GM19023 (cell line): ENCODE measurements around the gene LGR6.

Experiments used
- ATAC-seq: cut with Tn5 transposase; IDR thresholded peaks from one replicate; pipeline ENCODE4 v1.9.1; 2021; ENCODE audit warnings: mild to moderate bottlenecking, moderate library complexity; ENCODE audit not compliant: unreplicated experiment

Gene LGR6

DNA sequence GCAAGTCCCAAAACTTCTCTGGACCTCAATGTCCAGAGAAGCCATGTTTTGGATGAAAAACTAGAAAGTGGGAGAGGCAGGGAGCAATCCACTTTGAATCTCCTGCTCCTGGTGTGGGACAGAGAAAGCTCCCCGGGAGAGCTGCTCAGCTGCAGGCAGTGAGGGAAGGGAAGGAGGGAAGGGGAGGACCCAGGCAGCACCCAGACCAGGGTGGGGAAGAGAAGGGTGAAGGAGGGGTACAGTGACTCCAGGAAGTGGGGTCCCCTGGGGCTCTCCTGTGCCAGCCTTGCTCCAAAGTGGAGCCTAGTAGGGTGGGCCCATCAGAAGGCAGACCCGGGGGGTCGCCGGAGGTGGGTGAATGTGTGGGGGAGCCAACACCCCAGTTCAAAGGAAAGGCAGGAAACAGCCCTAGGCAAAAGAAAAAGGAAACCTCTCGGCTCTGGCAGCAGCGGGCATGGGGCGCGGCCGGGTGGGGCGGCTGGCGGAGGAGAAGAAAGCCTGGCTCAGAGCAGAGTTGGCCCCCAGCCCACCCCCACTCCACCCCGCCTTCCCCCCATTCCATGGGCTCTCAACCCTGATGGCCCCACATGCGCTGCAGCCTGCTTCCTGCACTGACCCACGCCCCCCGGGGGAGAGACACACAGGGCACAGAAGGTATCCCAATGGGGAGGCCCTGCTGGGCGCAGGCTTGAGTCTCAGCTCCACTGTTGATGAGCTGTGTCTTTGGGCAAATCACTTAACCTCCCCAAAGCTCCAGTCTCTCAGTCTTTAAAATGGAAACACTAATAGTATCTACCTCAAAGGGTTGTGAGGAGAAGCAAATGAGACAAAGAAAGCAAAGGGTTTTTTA lies 5.7 kb downstream of the LGR6 start:
- no peak for ATAC-seq

DNA sequence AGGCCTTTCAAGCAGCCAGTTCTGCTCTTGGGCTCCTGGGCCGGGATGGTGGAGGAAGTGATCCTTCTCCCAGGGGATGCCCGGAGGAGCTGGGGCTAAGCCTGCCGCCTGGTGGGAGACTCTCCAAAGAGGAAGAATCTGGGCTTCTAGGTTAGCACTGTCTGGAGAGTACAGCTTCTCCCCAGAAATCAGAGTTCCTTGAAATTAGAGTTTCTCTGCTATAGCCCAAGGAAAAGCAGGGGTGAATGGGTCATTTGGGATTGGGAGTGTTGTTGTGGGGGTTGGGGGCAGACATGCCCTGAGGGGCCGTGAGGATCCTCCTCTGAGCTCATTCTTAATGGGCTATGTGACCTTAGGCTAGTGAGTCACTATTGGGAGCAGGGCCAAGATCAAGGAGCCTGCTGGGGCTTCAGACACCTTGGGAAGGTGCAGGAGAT lies 6.5 kb downstream of the LGR6 start:
- no peak for ATAC-seq

- no peak for ATAC-seq
Observed at GRCh38 chr1:202200669-202201068, 7.1 kb downstream of the LGR6 start.

DNA sequence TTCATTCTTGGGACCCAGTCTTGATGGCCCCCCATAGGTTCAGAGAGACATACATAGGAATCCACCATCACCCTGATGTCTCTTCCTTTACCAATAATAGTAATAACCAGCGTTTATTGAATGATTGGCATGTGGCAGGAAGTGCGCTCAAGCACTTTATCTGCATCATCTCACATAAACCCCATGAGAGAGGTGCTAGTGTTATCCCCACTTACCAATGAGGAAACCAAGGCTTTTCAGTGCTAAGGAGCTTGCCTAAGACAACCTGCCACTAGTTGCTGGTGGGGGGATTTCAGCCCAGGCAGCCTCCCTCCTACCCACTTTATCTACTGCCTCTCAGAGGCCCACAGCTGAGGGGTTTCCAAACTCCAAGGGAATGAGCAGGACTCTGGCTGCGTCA lies 7.7 kb downstream of the LGR6 start:
- no peak for ATAC-seq

DNA sequence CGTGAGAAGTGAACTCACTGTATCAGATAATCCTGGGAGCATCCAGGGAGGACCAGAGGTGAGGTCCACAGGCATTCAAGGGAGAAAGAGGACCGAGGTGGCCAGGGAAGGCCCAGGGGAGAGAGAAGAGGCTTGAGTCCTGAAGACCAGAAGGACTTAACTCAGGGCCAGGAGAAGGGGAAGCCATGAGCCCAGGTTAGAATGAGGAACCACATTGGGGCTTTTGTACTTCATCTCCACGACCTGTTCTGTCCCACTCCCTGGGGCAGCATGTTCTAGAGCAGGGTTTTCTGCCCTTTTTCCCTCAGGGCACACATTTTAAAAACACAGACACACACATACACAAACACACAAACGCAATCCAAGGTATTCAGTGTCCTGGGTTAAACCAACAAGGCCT lies 8.4 kb downstream of the LGR6 start:
- ATAC-seq: no peak

GRCh38 chr1:202202500-202203168 lies 9.0 kb downstream of the LGR6 start:
- no peak for ATAC-seq

DNA sequence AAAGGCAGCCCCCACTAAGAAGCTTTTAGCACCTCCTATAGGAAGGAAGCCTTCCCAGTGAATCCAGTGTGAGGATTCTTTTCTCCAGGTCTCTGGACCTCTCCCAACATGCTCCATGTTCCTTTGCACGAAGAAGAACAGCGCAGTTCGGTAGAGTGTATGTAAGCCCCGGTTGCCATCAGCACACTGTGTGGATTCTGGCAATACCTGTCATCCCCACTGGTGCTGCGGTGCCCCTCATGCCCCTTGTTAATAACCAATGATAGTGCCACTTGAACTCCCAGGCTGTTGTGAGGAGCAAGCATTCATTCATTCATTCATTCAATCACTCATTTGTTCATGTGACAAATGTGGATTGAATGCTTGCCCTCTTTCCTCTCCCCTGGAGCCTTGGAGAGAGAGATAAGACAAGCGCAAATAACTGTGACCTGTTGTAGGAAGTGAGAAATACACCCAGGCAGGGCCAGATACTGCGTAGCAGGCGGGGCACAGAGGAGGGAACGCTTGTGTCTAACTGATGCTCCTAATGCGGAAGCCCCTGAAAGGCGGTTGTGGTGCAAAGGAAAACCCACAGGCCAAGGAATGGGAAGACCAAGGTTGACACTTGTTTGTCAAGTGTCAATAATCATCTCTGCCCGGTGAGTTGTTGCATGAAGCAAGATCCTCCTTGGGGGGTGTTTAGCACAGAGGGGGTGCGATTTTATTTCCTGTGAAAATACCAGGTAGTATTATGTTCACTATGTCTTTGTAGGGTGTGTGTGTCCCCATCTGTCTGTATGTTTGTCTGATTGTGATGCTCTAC lies 9.8 kb downstream of the LGR6 start:
- ATAC-seq: no peak

- ATAC-seq: no peak
Observed at GRCh38 chr1:202204065-202204464, 10.5 kb downstream of the LGR6 start.

GRCh38 chr1:202205523-202206190 lies 12.1 kb downstream of the LGR6 start:
- ATAC-seq: no peak

DNA sequence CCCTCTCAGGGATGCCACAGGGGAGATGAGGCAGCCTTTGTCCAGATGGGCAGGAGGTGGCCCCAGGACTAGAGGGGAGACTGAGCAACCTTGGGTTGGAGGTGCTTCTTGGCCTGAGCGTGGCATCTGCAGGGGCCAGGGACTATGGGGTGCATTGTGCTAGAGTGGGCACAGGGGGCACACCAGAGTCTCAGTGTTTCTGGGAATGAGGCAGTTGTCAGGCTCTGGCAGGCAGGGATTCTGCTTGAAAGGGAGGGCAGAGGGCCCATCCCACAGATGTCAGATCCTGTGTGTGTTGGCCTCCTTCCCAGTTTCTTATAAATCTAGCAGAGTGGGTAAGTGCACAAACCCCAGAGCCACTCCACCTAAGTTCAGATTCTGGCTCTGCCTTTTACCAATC lies 13.7 kb downstream of the LGR6 start:
- ATAC-seq: no peak

GRCh38 chr1:202208351-202208857 lies 14.8 kb downstream of the LGR6 start:
- ATAC-seq: no peak

- no peak for ATAC-seq
Observed at GRCh38 chr1:202210385-202210784, 16.8 kb downstream of the LGR6 start.

DNA sequence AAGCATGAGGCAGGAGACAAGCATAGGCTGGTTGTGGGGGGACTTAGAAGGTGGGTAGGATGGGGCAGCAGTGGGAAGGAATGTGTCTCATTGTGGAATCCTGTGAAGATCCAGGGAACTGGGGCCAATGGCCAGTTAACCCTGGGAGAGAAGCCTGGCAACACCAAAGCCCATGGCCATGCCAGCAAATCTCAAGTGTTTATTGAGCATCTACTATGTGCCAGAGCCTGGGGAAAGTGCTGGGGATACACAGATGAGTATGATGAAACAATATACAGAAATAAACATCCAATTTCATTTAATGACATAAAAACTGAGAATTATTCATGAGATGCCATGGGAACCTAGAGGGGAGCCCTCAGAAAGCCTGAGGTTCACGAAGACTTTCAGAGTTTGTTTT lies 17.4 kb downstream of the LGR6 start:
- ATAC-seq: no peak

DNA sequence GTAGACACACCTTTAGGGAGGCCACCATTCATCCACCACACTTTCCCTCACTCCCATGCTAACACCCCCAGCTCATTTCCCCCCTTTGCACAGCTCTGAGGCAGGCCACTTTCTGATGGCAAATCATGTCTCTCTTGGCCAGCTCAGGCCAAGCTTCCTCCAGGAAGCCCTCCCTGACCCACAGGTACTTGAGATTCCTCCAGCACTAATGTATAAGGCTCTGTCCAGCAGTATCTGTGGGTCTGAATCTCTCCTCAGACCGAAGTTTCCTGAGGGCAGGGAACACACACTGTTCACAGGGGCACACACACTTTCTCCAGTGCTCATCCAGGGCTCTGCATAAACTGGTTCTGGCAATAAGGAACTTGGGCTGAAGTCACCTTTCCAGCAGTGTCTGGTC lies 19.2 kb downstream of the LGR6 start:
- no peak for ATAC-seq

DNA sequence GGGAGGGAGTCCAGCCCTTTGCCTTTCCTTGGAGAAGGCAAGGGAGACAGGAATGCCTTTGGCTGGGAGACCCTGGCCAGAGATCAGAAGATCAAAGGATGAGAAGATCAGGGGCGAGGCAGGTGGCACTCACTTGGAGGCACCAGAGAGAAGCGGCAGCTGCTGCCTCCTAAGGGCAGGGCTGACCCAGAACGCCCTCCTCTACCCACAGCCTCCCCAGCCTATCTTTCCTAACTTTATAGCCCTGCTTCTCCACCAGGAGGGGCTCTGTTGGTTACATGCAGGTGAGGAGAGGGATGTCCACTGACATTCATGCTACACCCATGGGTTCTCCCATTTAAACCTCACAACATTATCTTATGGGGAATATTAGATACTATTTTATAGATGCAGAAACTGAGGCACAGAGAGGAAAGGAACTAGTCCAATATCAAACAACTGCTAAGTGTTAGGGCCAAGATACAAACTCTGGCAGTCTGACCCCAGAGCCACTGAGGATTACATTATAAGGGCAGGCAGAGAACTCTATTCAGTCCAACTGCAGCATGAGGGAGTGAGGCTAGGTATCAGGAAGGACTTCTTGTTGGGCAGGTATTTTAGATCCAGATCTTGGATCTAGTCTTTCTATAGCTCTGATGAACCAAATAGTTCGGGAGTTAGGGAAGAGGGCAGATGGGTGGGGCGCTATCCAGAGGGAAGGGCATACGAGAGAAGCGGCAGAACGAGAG lies 19.9 kb downstream of the LGR6 start:
- no peak for ATAC-seq

- no peak for ATAC-seq
Observed at GRCh38 chr1:202214089-202214843, 20.7 kb downstream of the LGR6 start.

GRCh38 chr1:202215472-202216130 lies 22.0 kb downstream of the LGR6 start:
- ATAC-seq: no peak

DNA sequence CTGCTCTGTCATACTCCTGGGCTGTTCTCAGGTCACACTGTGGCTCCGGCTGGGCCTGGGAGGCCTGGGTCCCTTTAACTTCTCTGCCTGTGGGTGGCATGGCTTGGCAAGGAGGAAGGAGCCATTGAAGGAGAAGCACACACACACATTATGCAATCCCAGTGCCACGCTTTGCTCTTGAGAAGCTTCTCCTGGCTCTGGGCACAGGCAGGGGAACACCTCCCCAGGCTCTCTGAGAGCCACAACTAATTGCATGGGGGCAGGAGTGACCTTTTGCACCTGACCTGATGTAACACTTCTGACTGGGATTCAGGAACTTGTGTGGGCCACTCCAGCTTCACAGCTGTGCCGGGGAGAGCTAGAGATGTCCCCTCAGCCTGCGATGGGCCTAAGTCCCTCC lies 23.1 kb downstream of the LGR6 start:
- no peak for ATAC-seq

GRCh38 chr1:202217516-202217915 lies 23.9 kb downstream of the LGR6 start:
- no peak for ATAC-seq
